ENCODE data around the gene FGF3.

Gene FGF3

DNA sequence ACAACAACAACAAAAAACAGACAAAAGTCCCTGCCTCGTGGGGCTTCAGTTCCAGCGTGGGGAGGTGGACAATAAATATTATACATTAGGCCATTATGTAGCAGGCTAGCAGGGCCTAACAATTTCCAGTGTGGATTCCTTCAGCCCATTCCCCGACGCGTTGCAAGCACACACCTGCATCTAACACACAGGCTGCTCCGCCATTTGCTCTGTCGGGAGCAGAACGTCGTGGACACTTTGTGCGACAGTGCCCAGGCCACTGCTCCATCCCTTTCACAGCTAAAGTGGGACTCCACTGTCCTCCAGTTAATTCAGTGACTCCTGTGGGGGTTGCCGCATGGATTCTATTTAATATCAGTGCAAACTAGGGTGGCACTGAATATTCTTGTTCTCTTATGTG lies 10.9 kb upstream of the FGF3 start:
- DNase-seq (ENCODE audit: low read depth) = no peak
- TF ChIP-seq, protein P1, sequence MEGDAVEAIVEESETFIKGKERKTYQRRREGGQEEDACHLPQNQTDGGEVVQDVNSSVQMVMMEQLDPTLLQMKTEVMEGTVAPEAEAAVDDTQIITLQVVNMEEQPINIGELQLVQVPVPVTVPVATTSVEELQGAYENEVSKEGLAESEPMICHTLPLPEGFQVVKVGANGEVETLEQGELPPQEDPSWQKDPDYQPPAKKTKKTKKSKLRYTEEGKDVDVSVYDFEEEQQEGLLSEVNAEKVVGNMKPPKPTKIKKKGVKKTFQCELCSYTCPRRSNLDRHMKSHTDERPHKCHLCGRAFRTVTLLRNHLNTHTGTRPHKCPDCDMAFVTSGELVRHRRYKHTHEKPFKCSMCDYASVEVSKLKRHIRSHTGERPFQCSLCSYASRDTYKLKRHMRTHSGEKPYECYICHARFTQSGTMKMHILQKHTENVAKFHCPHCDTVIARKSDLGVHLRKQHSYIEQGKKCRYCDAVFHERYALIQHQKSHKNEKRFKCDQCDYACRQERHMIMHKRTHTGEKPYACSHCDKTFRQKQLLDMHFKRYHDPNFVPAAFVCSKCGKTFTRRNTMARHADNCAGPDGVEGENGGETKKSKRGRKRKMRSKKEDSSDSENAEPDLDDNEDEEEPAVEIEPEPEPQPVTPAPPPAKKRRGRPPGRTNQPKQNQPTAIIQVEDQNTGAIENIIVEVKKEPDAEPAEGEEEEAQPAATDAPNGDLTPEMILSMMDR (IDR thresholded peaks at IDR 0.05; ENCODE audit: control insufficient read depth, extremely low read depth, insufficient read depth) = no peak
- no peak overlapping the region for H3K4me3 ChIP-seq (ENCODE audit: low read depth, low read length)

DNA sequence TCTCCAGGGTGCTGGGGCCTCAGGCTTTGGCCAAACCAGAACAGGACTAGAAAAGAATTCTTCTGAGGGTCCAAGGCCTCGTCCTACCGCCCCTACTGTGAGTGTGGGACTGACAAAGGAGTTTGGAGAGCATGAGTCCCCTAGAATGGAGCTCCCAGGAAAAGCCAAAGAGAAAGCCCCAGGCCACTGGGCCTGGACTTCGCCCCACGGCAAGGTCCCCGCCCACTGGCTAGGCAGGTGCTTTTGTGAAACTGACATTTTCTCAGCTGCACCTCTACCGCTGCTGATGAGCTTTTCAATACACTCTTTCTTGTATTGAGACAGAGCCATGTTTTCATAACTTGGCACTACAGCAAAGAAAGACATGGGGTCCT lies 9.7 kb upstream of the FGF3 start:
- H3K4me3 ChIP-seq (ENCODE audit: low read depth, low read length) = no peak overlapping the region
- TF ChIP-seq, protein P1 (IDR thresholded peaks at IDR 0.05; ENCODE audit: control insufficient read depth, extremely low read depth, insufficient read depth) = no peak
- DNase-seq (ENCODE audit: low read depth) = no peak

DNA sequence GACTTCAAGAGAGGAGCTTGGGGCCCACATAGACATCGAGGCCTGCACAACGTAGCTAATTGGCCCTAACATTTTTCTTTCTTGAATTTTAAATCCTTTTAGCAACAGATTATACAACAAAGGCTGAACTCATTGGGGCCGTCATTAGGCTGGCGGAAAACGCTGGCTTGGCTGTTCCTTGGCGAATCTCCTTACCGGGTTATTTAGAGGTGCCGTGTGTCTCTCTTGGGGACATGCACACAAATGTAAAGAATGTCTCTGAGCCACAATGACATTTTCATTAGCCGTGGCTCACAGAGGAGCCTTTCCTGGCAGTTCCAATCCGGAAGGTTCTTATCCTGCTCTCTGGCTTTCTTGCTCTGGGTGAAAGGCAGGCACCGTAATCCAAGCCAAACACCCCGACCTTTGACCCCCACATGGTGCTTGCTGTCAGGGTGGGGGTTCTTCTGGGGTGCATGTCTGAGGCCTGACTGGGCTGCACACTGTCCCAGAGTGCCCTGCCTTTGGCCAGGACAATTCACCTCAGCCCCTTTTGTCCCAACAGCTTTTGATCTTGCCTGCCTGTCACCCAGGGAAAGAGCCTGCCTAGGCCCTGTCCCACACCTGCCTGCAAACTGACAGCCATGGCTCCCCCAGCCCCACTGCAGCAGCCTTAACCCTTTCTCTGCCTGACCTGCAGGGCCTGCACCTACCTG lies 9.2 kb upstream of the FGF3 start:
- no peak overlapping the region for H3K4me3 ChIP-seq (ENCODE audit: low read depth, low read length)
- TF ChIP-seq, protein P1 (IDR thresholded peaks at IDR 0.05; ENCODE audit: control insufficient read depth, extremely low read depth, insufficient read depth) = no peak
- no peak for DNase-seq (ENCODE audit: low read depth)

DNA sequence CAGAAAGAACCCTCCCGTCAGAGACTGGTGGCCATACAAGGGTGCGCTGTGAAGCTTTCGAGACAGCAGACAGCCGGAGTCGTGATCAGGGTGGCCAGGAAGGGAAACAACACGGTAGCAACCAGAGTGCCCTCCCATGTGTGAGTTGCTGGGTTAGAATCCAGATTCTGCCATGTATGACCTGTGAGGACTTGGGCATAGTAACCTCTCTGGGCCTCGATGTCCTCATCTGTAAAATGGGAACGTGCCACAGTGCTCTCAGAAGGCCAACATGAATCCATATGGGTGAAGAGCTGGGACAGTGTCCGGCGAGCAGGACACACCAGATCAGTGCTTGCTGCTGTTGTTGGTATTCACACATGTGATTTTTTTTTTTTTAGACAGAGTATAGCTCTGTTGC lies 7.6 kb upstream of the FGF3 start:
- DNase-seq (ENCODE audit: low read depth) = no peak
- TF ChIP-seq, protein P1 (IDR thresholded peaks at IDR 0.05; ENCODE audit: control insufficient read depth, extremely low read depth, insufficient read depth) = no peak
- no peak overlapping the region for H3K4me3 ChIP-seq (ENCODE audit: low read depth, low read length)

DNA sequence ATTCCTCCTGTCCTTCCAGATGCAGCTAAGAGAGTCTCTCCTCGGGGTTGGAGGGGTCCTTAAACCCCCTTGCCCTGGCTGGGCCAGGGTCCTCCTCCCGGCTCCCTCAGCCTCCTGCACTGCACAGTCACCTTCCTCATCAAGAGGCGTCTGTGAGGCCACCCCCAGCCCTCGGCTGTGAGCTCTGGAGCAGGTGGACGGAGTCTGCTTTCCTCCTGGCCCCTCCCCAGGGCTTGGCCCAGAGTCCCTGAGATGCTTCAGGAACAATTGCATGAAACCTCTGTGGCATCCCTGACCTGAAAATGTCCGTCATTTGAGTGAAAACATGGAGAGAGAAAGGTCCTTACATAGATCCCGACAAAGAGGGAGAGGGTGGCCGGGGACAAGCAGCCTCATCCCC lies 6.7 kb upstream of the FGF3 start:
- TF ChIP-seq, protein P1 (IDR thresholded peaks at IDR 0.05; ENCODE audit: control insufficient read depth, extremely low read depth, insufficient read depth) = no peak
- no peak for DNase-seq (ENCODE audit: low read depth)
- no peak overlapping the region for H3K4me3 ChIP-seq (ENCODE audit: low read depth, low read length)

DNA sequence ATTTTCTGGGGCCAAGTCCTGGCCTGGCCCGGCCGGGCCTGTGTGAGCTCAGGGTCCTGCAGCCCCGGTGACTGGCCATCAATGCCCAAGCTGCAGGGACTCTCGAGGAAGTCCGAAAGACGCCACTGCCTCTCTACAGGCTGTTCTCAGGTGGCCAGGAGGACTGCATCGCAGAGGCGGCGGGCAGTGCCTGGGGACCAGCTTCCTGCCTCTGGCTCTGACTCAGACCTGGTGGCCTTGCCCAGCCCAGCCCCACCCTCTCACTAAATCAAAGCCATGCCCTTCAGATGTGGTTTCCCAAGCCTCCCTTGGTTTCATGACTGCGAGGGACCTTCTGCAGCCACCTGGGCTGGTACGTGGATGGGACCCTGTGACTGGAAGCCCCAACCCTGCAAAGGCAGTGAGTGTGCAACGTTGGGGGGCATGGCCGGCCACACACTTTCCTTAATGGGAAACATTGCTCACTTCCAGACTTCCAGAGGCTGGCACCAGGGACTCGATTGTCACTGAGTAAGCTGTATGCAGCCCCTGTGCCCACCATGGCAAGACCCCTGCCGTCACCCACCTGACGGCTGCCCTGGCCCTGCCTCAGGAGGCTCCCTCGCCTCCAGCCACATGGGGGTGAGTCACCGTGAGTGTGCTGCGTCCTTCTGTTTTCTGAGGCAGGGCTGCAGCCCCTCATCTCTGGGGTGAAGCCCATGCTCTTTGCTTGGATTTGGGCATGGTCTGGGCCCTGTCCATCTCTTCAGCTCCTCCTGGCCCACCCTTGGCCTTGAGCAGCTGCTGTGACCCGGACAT lies 6.0 kb upstream of the FGF3 start:
- no peak for DNase-seq (ENCODE audit: low read depth)
- TF ChIP-seq, protein P1 (IDR thresholded peaks at IDR 0.05; ENCODE audit: control insufficient read depth, extremely low read depth, insufficient read depth) = no peak
- H3K4me3 ChIP-seq (ENCODE audit: low read depth, low read length) = no peak overlapping the region
